ENCODE data around the gene SCG2.
"Not testable (repeated sequence)": the region's sequence is repeated elsewhere in the genome, so short reads cannot be mapped to it uniquely, and the experiment has no call there.

SCG2 gene

GRCh38 chr2:223594831-223595230 is 7.3 kb downstream of the SCG2 start:
- Histone ChIP-seq H3F3A (ENCODE audit: control insufficient read depth, insufficient read depth) (no peaks in the 10 kb centered on the region), H3K9me3 (ENCODE audit: control insufficient read depth, insufficient read depth, low read length) (no peaks in the 10 kb centered on the region), H3K79me2 (ENCODE audit: control insufficient read depth, low read length) (no peaks in the 10 kb centered on the region), H3K9me2 (replicated peaks; ENCODE audit: control insufficient read depth, low read length) (no peaks in the 10 kb centered on the region), H3K4me3 (ENCODE audit: low read length) (no peak overlapping the region), H3K4me1 (ENCODE audit: control insufficient read depth, low read length) (no peaks in the 10 kb centered on the region), H3K27me3 (ENCODE audit: control insufficient read depth, low read length) (0 out of 2 replicates have a peak, but pooled peaks cover under 1% of the 10 kb centered on the region), H3K4me2 (ENCODE audit: low read length) (no peak overlapping the region), H3K27ac (ENCODE audit: low read depth, low read length) (no peak overlapping the region), H3K36me3 (ENCODE audit: control insufficient read depth, low read length) (no peaks in the 10 kb centered on the region), H4K20me1 (ENCODE audit: control insufficient read depth, insufficient read depth, low read depth, low read length) (no peaks in the 10 kb centered on the region)
- TF ChIP-seq, protein P1, sequence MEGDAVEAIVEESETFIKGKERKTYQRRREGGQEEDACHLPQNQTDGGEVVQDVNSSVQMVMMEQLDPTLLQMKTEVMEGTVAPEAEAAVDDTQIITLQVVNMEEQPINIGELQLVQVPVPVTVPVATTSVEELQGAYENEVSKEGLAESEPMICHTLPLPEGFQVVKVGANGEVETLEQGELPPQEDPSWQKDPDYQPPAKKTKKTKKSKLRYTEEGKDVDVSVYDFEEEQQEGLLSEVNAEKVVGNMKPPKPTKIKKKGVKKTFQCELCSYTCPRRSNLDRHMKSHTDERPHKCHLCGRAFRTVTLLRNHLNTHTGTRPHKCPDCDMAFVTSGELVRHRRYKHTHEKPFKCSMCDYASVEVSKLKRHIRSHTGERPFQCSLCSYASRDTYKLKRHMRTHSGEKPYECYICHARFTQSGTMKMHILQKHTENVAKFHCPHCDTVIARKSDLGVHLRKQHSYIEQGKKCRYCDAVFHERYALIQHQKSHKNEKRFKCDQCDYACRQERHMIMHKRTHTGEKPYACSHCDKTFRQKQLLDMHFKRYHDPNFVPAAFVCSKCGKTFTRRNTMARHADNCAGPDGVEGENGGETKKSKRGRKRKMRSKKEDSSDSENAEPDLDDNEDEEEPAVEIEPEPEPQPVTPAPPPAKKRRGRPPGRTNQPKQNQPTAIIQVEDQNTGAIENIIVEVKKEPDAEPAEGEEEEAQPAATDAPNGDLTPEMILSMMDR (IDR thresholded peaks at IDR 0.05; ENCODE audit: low read depth, low read length, poor library complexity, severe bottlenecking) = no peak
- no peak for TF ChIP-seq EZH2phosphoT487 (IDR thresholded peaks at IDR 0.05; ENCODE audit: borderline replicate concordance, low read length)

DNA sequence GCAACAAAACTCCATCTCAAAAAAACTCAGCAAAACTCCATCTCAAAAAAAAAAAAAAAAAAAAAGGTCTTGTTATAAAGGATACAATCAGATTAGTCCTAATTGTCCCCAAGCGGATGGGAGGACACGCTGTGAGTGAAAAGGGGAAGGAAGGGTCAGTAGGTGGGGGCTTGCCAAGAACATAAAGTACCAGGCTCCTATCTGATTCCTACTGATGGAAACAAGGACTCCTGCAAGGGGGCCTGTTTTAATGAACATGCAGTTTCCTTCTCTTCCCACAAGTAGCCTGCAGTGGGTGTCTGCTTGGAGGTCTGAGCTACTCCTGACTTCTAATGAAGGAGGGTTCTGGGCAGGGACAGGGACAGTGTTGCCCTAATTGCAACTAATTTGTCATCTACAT is 7.9 kb downstream of the SCG2 start:
- Histone ChIP-seq H3K27me3 (ENCODE audit: control insufficient read depth, low read length) (no peaks in the 10 kb centered on the region), H3K27ac (ENCODE audit: low read depth, low read length) (no peak overlapping the region), H3K4me1 (ENCODE audit: control insufficient read depth, low read length) (no peaks in the 10 kb centered on the region), H4K20me1 (ENCODE audit: control insufficient read depth, insufficient read depth, low read depth, low read length) (no peaks in the 10 kb centered on the region), H3K4me2 (ENCODE audit: low read length) (no peak overlapping the region), H3K9me3 (ENCODE audit: control insufficient read depth, insufficient read depth, low read length) (no peaks in the 10 kb centered on the region), H3K4me3 (ENCODE audit: low read length) (no peak overlapping the region), H3F3A (ENCODE audit: control insufficient read depth, insufficient read depth) (no peaks in the 10 kb centered on the region), H3K9me2 (replicated peaks; ENCODE audit: control insufficient read depth, low read length) (no peaks in the 10 kb centered on the region), H3K79me2 (ENCODE audit: control insufficient read depth, low read length) (no peaks in the 10 kb centered on the region), H3K36me3 (ENCODE audit: control insufficient read depth, low read length) (no peaks in the 10 kb centered on the region)
- TF ChIP-seq EZH2phosphoT487 (IDR thresholded peaks at IDR 0.05; ENCODE audit: borderline replicate concordance, low read length) = no peak
- TF ChIP-seq, protein P1 (IDR thresholded peaks at IDR 0.05; ENCODE audit: low read depth, low read length, poor library complexity, severe bottlenecking) = no peak

GRCh38 chr2:223592689-223593088 is 9.5 kb downstream of the SCG2 start:
- not testable (repeated sequence) for H3K4me3 ChIP-seq (ENCODE audit: low read length); H3K4me2 ChIP-seq (ENCODE audit: low read length); H3F3A ChIP-seq (ENCODE audit: control insufficient read depth, insufficient read depth); H3K27ac ChIP-seq (ENCODE audit: low read depth, low read length); H3K9me2 ChIP-seq (replicated peaks; ENCODE audit: control insufficient read depth, low read length); H3K4me1 ChIP-seq (ENCODE audit: control insufficient read depth, low read length); H3K36me3 ChIP-seq (ENCODE audit: control insufficient read depth, low read length); H4K20me1 ChIP-seq (ENCODE audit: control insufficient read depth, insufficient read depth, low read depth, low read length); H3K27me3 ChIP-seq (ENCODE audit: control insufficient read depth, low read length); H3K79me2 ChIP-seq (ENCODE audit: control insufficient read depth, low read length); H3K9me3 ChIP-seq (ENCODE audit: control insufficient read depth, insufficient read depth, low read length)

GRCh38 chr2:223591596-223591995 is 10.6 kb downstream of the SCG2 start:
- H3K27ac ChIP-seq (ENCODE audit: low read depth, low read length) = no peak overlapping the region
- no peaks in the 10 kb centered on the region for H3K36me3 ChIP-seq (ENCODE audit: control insufficient read depth, low read length)
- H3K9me2 ChIP-seq (replicated peaks; ENCODE audit: control insufficient read depth, low read length) = no peaks in the 10 kb centered on the region
- H4K20me1 ChIP-seq (ENCODE audit: control insufficient read depth, insufficient read depth, low read depth, low read length) = no peaks in the 10 kb centered on the region
- no peak for TF ChIP-seq EZH2phosphoT487 (IDR thresholded peaks at IDR 0.05; ENCODE audit: borderline replicate concordance, low read length)
- TF ChIP-seq, protein P1 (IDR thresholded peaks at IDR 0.05; ENCODE audit: low read depth, low read length, poor library complexity, severe bottlenecking) = no peak
- H3K4me1 ChIP-seq (ENCODE audit: control insufficient read depth, low read length) = no peaks in the 10 kb centered on the region
- H3K9me3 ChIP-seq (ENCODE audit: control insufficient read depth, insufficient read depth, low read length) = no peaks in the 10 kb centered on the region
- H3K4me2 ChIP-seq (ENCODE audit: low read length) = no peak overlapping the region
- no peaks in the 10 kb centered on the region for H3K79me2 ChIP-seq (ENCODE audit: control insufficient read depth, low read length)
- no peaks in the 10 kb centered on the region for H3F3A ChIP-seq (ENCODE audit: control insufficient read depth, insufficient read depth)
- no peaks in the 10 kb centered on the region for H3K27me3 ChIP-seq (ENCODE audit: control insufficient read depth, low read length)
- H3K4me3 ChIP-seq (ENCODE audit: low read length) = no peak overlapping the region
